Measurements from ENCODE around the gene ZNF254. TPM values are rescaled to one million over a fixed set of nuclear protein-coding genes. Genes with fewer than 3 reads are reported as not detected.

The ZNF254 gene
- polyA plus RNA-seq, 1 of the 3 experiments (the other 2 are of a cell fraction), result 3.1 TPM

- POLR2A ChIA-PET, result no interaction called here
- peaks cover 0 to 2% of the 10 kb centered on the region in 2 experiments; a peak in 1 of 4 replicates for H3K4me1 ChIP-seq (ENCODE audit: control insufficient read depth in 1 of 2, insufficient read depth in 2 of 2, low read depth in 1 of 2, low read length in 1 of 2)
- WGBS (ENCODE audit: low lambda C conversion rate), result 96% methylated on average over 2 of the region's 2 CpGs
These were observed 27.3 kb upstream of the ZNF254 start for GRCh38 chr19:24059563-24060295.

More at GRCh38 chr19:24059563-24060295, 27.3 kb upstream of the ZNF254 start:
- H3K79me2 ChIP-seq (ENCODE audit: insufficient read depth), result peaks cover 7% of the 10 kb centered on the region; the same call in 1 of the 2 replicates
- no peak for TF ChIP-seq CHD2 (IDR thresholded peaks at IDR 0.05; ENCODE audit: low read length, partially characterized antibody)
- no peak for TF ChIP-seq RXRA (IDR thresholded peaks at IDR 0.05; ENCODE audit: borderline replicate concordance, low read depth)
- no peak for TF ChIP-seq REST (IDR thresholded peaks at IDR 0.05; ENCODE audit: low read depth, low read length)
- TF ChIP-seq ELF1 (IDR thresholded peaks at IDR 0.05), result no peak
- no peak for TF ChIP-seq FOXM1 (IDR thresholded peaks at IDR 0.05; ENCODE audit: low read depth)
- TF ChIP-seq PBX3 (IDR thresholded peaks at IDR 0.05), result no peak
- no peak for TF ChIP-seq TEAD4 (IDR thresholded peaks at IDR 0.05; ENCODE audit: borderline replicate concordance, insufficient read depth)
- TF ChIP-seq ZBTB33 (IDR thresholded peaks at IDR 0.05; ENCODE audit: borderline replicate concordance, low read depth), result no peak
- no peak for DNase-seq
- H3K9ac ChIP-seq, result no peak overlapping the region
- no peaks in the 10 kb centered on the region for H3K27me3 ChIP-seq (ENCODE audit: insufficient read depth)
- CTCF ChIA-PET, result no interaction called here
- H3F3A ChIP-seq (replicated peaks; ENCODE audit: insufficient read depth), result peaks cover 7% of the 10 kb centered on the region
- no peak overlapping the region for H3K4me3 ChIP-seq (ENCODE audit: low read depth in 2 of 2, low read length in 1 of 2)
- no peaks in the 10 kb centered on the region for H3K9me2 ChIP-seq
- no peak overlapping the region for H3K27ac ChIP-seq (ENCODE audit: low read depth in 2 of 2, low read length in 1 of 2)
- 0 out of 2 replicates have a peak, but pooled peaks cover 3% of the 10 kb centered on the region for H4K20me1 ChIP-seq (ENCODE audit: insufficient read depth)
- no peaks in the 10 kb centered on the region for H3K9me3 ChIP-seq
- H2AFZ ChIP-seq (ENCODE audit: low read depth), result no peak overlapping the region
- no peak overlapping the region for H3K4me2 ChIP-seq
- H3K36me3 ChIP-seq (replicated peaks in 1 of 2; ENCODE audit: control insufficient read depth in 1 of 2, insufficient read depth in 2 of 2, low read length in 1 of 2), result peaks cover 24 to 41% of the 10 kb centered on the region in 2 experiments

All from SK-N-SH (cell line).